ENCODE results near the gene ORMDL3.

The ORMDL3 gene

GRCh38 chr17:39921323-39921722, 6.1 kb downstream of the ORMDL3 start:
- no peak overlapping the region for H3K4me3 ChIP-seq (ENCODE audit: low read depth, low read length)
- TF ChIP-seq, protein P1, sequence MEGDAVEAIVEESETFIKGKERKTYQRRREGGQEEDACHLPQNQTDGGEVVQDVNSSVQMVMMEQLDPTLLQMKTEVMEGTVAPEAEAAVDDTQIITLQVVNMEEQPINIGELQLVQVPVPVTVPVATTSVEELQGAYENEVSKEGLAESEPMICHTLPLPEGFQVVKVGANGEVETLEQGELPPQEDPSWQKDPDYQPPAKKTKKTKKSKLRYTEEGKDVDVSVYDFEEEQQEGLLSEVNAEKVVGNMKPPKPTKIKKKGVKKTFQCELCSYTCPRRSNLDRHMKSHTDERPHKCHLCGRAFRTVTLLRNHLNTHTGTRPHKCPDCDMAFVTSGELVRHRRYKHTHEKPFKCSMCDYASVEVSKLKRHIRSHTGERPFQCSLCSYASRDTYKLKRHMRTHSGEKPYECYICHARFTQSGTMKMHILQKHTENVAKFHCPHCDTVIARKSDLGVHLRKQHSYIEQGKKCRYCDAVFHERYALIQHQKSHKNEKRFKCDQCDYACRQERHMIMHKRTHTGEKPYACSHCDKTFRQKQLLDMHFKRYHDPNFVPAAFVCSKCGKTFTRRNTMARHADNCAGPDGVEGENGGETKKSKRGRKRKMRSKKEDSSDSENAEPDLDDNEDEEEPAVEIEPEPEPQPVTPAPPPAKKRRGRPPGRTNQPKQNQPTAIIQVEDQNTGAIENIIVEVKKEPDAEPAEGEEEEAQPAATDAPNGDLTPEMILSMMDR (IDR thresholded peaks at IDR 0.05; ENCODE audit: low read depth, low read length) = no peak
- in situ Hi-C loops (cut with HindIII; ENCODE audit: low sequenced_read_pairs) = no loop called here
- no peak for DNase-seq (ENCODE audit: low read depth, low spot score)

DNA sequence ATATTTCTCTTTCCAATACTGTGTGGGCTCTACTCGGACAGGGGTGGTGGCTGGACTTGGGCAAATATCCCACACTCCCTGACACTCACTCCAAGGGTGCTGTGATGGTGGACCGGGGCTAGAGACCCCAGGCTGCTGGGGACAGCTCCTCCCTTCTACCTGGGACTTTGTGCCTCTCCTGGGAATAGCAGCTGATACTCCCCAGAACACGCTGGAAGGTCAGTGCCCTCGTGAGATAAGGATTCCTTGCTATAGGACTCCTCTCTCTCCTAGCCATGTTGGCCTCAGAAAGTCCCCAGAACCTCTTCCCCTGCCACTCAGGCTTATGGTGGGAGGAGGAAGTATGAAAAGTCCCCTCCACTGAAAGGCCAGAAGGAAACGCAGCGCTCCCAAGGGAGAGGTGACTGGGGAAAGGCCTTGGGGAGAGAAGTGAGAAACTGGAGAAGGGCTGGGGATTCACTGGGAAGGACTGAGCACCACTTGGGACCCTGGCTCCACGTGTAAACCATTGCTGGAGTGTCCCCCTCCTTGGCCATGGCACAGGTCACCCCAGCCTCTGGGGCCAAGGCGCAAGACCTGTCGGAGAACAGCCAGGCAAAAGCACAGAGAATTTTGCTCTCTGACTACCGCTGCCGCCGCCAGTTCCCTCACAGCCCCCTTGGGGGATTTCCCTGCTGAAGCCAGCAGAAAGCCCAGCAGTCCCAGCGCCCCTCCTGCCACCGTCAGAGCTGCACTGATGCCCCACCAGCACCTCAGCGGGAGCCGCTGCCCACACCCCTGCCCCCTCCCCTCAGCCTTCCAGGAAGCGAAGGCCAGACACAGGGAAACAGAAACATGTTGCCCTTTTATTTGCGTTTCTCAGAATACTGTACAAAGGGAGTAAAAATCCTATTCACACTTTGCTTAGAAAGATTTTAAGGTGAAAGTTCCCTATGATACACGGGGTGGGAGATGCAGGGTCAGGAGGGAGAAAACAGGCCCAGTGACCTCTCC, 6.9 kb downstream of the ORMDL3 start:
- in situ Hi-C loops (cut with HindIII; ENCODE audit: low sequenced_read_pairs) = no loop called here
- no peak overlapping the region for H3K4me3 ChIP-seq (ENCODE audit: low read depth, low read length)
- TF ChIP-seq, protein P1 (IDR thresholded peaks at IDR 0.05; ENCODE audit: low read depth, low read length) = no peak
- no peak for DNase-seq (ENCODE audit: low read depth, low spot score)

- TF ChIP-seq, protein P1 (IDR thresholded peaks at IDR 0.05; ENCODE audit: low read depth, low read length) = no peak
- in situ Hi-C loops (cut with HindIII; ENCODE audit: low sequenced_read_pairs) = no loop called here
- DNase-seq (ENCODE audit: low read depth, low spot score) = no peak
- H3K4me3 ChIP-seq (ENCODE audit: low read depth, low read length) = no peak overlapping the region
These were observed 8.2 kb downstream of the ORMDL3 start for GRCh38 chr17:39919087-39919683.

- TF ChIP-seq, protein P1 (IDR thresholded peaks at IDR 0.05; ENCODE audit: low read depth, low read length) = peak; percentile 30
- no peak overlapping the region for H3K4me3 ChIP-seq (ENCODE audit: low read depth, low read length)
- no peak for DNase-seq (ENCODE audit: low read depth, low spot score)
- in situ Hi-C loops (cut with HindIII; ENCODE audit: low sequenced_read_pairs) = no loop called here
These were observed 10.5 kb downstream of the ORMDL3 start for GRCh38 chr17:39916918-39917317.

GRCh38 chr17:39915559-39915958, 11.8 kb downstream of the ORMDL3 start:
- no peak for DNase-seq (ENCODE audit: low read depth, low spot score)
- TF ChIP-seq, protein P1 (IDR thresholded peaks at IDR 0.05; ENCODE audit: low read depth, low read length) = no peak
- H3K4me3 ChIP-seq (ENCODE audit: low read depth, low read length) = no peak overlapping the region
- in situ Hi-C loops (cut with HindIII; ENCODE audit: low sequenced_read_pairs) = no loop called here

- no peak for DNase-seq (ENCODE audit: low read depth, low spot score)
- TF ChIP-seq, protein P1 (IDR thresholded peaks at IDR 0.05; ENCODE audit: low read depth, low read length) = no peak
- H3K4me3 ChIP-seq (ENCODE audit: low read depth, low read length) = no peak overlapping the region
- in situ Hi-C loops (cut with HindIII; ENCODE audit: low sequenced_read_pairs) = no loop called here
These were observed 13.4 kb downstream of the ORMDL3 start for GRCh38 chr17:39913989-39914388.

Data from astrocyte of the spinal cord (primary cell).